ENCODE data around the gene PPP1R8. TPM values are rescaled to one million over a fixed set of nuclear protein-coding genes. Genes with fewer than 3 reads are reported as not detected.

PPP1R8 gene
- total and polyA plus RNA-seq, 9 donors = 24.9 to 49.0 (median 37.4) TPM

- no peak for DNase-seq
- H3K27me3 ChIP-seq = no peaks in the 10 kb centered on the region
- no peaks in the 10 kb centered on the region for H3K36me3 ChIP-seq
- H3K27ac ChIP-seq = no peak overlapping the region
- H3K4me3 ChIP-seq = no peak overlapping the region
- no peaks in the 10 kb centered on the region for H3K9me3 ChIP-seq
- intact Hi-C loops (cut with DNase I) = no loop called here
- H3K4me1 ChIP-seq (ENCODE audit: insufficient read depth) = no peaks in the 10 kb centered on the region
- WGBS, 3 donors = 69 to 83% (median 79%) methylated on average over 4 of the region's 4 CpGs
- TF ChIP-seq, protein P1, sequence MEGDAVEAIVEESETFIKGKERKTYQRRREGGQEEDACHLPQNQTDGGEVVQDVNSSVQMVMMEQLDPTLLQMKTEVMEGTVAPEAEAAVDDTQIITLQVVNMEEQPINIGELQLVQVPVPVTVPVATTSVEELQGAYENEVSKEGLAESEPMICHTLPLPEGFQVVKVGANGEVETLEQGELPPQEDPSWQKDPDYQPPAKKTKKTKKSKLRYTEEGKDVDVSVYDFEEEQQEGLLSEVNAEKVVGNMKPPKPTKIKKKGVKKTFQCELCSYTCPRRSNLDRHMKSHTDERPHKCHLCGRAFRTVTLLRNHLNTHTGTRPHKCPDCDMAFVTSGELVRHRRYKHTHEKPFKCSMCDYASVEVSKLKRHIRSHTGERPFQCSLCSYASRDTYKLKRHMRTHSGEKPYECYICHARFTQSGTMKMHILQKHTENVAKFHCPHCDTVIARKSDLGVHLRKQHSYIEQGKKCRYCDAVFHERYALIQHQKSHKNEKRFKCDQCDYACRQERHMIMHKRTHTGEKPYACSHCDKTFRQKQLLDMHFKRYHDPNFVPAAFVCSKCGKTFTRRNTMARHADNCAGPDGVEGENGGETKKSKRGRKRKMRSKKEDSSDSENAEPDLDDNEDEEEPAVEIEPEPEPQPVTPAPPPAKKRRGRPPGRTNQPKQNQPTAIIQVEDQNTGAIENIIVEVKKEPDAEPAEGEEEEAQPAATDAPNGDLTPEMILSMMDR (IDR thresholded peaks at IDR 0.05) = no peak
- TF ChIP-seq EP300 (IDR thresholded peaks at IDR 0.05) (no peak), POLR2A (IDR thresholded peaks at IDR 0.05) (no peak)
Measured at GRCh38 chr1:27878039-27878438, 47.5 kb downstream of the PPP1R8 start.

DNA sequence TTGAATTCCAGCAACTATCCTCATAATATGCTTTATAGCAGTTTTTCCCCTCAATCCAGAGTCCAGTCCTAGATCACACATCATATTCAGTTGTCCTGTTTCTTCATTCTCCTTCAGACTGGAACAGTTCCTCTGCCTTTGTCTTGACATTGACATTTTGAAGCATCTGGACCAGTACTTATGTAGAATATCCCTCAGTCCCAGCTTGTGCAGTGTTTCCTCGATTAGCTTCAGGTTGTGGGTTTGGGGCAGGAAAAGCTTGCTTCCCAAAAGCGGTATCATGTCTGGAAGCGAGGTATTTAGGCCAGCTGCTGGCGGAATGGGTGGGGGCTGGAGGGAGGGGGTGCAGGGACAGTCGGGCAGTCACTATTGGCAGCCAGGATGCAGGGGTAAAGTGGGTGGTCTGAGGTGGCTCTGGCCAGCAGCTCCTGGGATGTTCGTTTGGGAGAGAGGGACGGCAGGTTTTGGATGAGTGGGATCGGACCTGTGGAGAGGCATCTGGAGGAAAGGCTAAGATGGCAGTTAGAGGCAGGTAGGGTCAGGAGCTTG is 48.3 kb downstream of the PPP1R8 start:
- no peak for DNase-seq

GRCh38 chr1:27879374-27880082 is 48.9 kb downstream of the PPP1R8 start:
- H3K27me3 ChIP-seq = no peaks in the 10 kb centered on the region
- H3K4me3 ChIP-seq = no peak overlapping the region
- H3K27ac ChIP-seq = no peak overlapping the region
- no peaks in the 10 kb centered on the region for H3K9me3 ChIP-seq
- no peaks in the 10 kb centered on the region for H3K36me3 ChIP-seq
- no peak for TF ChIP-seq POLR2A (IDR thresholded peaks at IDR 0.05)
- TF ChIP-seq, protein P1 (IDR thresholded peaks at IDR 0.05) = no peak
- TF ChIP-seq EP300 (IDR thresholded peaks at IDR 0.05) = no peak
- DNase-seq = no peak
- 81 to 86% (median 84%) methylated on average over 10 of the region's 10 CpGs for WGBS, 3 donors
- intact Hi-C loops (cut with DNase I) = no loop called here
- no peaks in the 10 kb centered on the region for H3K4me1 ChIP-seq (ENCODE audit: insufficient read depth)

More for the DNA sequence above, 48.3 kb downstream of the PPP1R8 start:
- intact Hi-C loops (cut with DNase I) = no loop called here
- Histone ChIP-seq H3K9me3 (no peaks in the 10 kb centered on the region), H3K27me3 (no peaks in the 10 kb centered on the region), H3K27ac (no peak overlapping the region), H3K36me3 (no peaks in the 10 kb centered on the region), H3K4me1 (ENCODE audit: insufficient read depth) (no peaks in the 10 kb centered on the region), H3K4me3 (no peak overlapping the region)
- WGBS, 3 donors = 44 to 57% (median 47%) methylated on average over 8 of the region's 8 CpGs
- TF ChIP-seq EP300 (IDR thresholded peaks at IDR 0.05) (no peak), POLR2A (IDR thresholded peaks at IDR 0.05) (no peak)
- TF ChIP-seq, protein P1 (IDR thresholded peaks at IDR 0.05) = no peak

GRCh38 chr1:27882543-27882903 is 51.9 kb downstream of the PPP1R8 start:
- TF ChIP-seq, protein P1 (IDR thresholded peaks at IDR 0.05) = no peak
- no peak for TF ChIP-seq EP300 (IDR thresholded peaks at IDR 0.05)
- TF ChIP-seq POLR2A (IDR thresholded peaks at IDR 0.05) = no peak
- intact Hi-C loops (cut with DNase I) = no loop called here
- DNase-seq = no peak
- Histone ChIP-seq H3K4me1 (ENCODE audit: insufficient read depth) (no peaks in the 10 kb centered on the region), H3K36me3 (no peaks in the 10 kb centered on the region), H3K9me3 (no peaks in the 10 kb centered on the region), H3K27me3 (no peaks in the 10 kb centered on the region), H3K27ac (no peak overlapping the region), H3K4me3 (no peak overlapping the region)
- WGBS, 3 donors = 83 to 90% (median 87%) methylated on average over 5 to 6 of the region's 6 CpGs

Measured in ovary (tissue), 9 donors.